NB4 (cell line): ENCODE data around the gene ATRX.
"Not testable (repeated sequence)": the region's sequence is repeated elsewhere in the genome, so short reads cannot be mapped to it uniquely, and the experiment has no call there.

ENCODE experiments used
- DNase-seq: peaks from one replicate; pipeline ENCODE4 v3.0.0; 2010; ENCODE audit warnings: low read depth
- H3K4me3 ChIP-seq: one replicate; pipeline ENCODE4 v1.5.1; 2011; ENCODE audit warnings: mild to moderate bottlenecking, low read depth, low read length, moderate library complexity
- CTCF ChIP-seq: IDR thresholded peaks from one replicate; pipeline ENCODE4 v1.5.1; 2012; ENCODE audit warnings: low read depth, low read length
- MAX ChIP-seq: IDR thresholded peaks from 2 replicates; pipeline ENCODE4 v1.6.1; 2011; ENCODE audit warnings: low read depth, low read length
- MYC ChIP-seq: IDR thresholded peaks from 2 replicates; pipeline ENCODE4 v1.6.1; 2011; ENCODE audit warnings: low read depth, low read length
- POLR2A ChIP-seq: IDR thresholded peaks from 2 replicates; pipeline ENCODE4 v1.6.1; 2011; ENCODE audit warnings: mild to moderate bottlenecking; ENCODE audit not compliant: insufficient read length; ENCODE audit errors: extremely low read depth

The ATRX gene

GRCh38 chrX:77505227-77505626, 280.8 kb downstream of the ATRX start:
- no peak overlapping the region for H3K4me3 ChIP-seq
- peak; percentile 69 for DNase-seq
- TF ChIP-seq POLR2A (no peak), MAX (no peak), MYC (no peak), CTCF (no peak)

GRCh38 chrX:77502951-77503525, 283.0 kb downstream of the ATRX start:
- no peak overlapping the region for H3K4me3 ChIP-seq
- no peak for TF ChIP-seq MYC
- no peak for TF ChIP-seq POLR2A
- no peak for TF ChIP-seq CTCF
- TF ChIP-seq MAX = no peak
- no peak for DNase-seq

- DNase-seq, H3K4me3 ChIP-seq: not testable (repeated sequence)
Measured at GRCh38 chrX:77500164-77500563, 285.9 kb downstream of the ATRX start.

- peak; percentile 7 for DNase-seq
- TF ChIP-seq CTCF (no peak), MAX (no peak), POLR2A (no peak), MYC (no peak)
- no peak overlapping the region for H3K4me3 ChIP-seq
Measured at GRCh38 chrX:77493677-77494553, 292.1 kb downstream of the ATRX start.

GRCh38 chrX:77484045-77484444, 302.0 kb downstream of the ATRX start:
- no peak overlapping the region for H3K4me3 ChIP-seq
- DNase-seq = no peak
- TF ChIP-seq MYC (no peak), MAX (no peak), CTCF (no peak), POLR2A (no peak)

GRCh38 chrX:77455437-77455836, 330.6 kb downstream of the ATRX start:
- DNase-seq = no peak
- TF ChIP-seq MAX (no peak), MYC (no peak), CTCF (no peak), POLR2A (no peak)
- no peak overlapping the region for H3K4me3 ChIP-seq
